ENCODE results near the gene ATP9A. TPM values are rescaled to one million over a fixed set of nuclear protein-coding genes. Genes with fewer than 3 reads are reported as not detected.

The ATP9A gene
- total and polyA plus RNA-seq, 2 donors (not counting 3 experiments of a cell fraction or from before 2014, with no cell fraction given) = 20.9 to 41.5 TPM

- Histone ChIP-seq H3K9ac (replicated peaks; ENCODE audit: extremely low read depth, insufficient read depth, low read length) (peak overlapping the region; percentile 88), H3K4me1 (ENCODE audit: control insufficient read depth, extremely low read depth, insufficient read depth, low read length) (peaks cover 31% of the 10 kb centered on the region), H3K36me3 (ENCODE audit: control insufficient read depth in 2 of 2, extremely low read depth in 1 of 2, insufficient read depth in 2 of 2, low read length in 2 of 2) (peaks cover 0 to 6% of the 10 kb centered on the region in 2 experiments), H2AFZ (ENCODE audit: low read depth, low read length) (peak overlapping the region; percentile 35), H3K27ac (ENCODE audit: insufficient read depth, low read depth, low read length) (peak overlapping the region; percentile 98), H3K9me1 (replicated peaks; ENCODE audit: control insufficient read depth, extremely low read depth, insufficient read depth, low read length) (no peaks in the 10 kb centered on the region), H3K9me3 (replicated peaks; ENCODE audit: control insufficient read depth, insufficient read depth, low read length) (no peaks in the 10 kb centered on the region), H3K4me3 (replicated peaks in 1 of 3; ENCODE audit: insufficient read depth in 1 of 3, low read depth in 1 of 3, low read length in 3 of 3) (no peak overlapping the region), H3K4me2 (ENCODE audit: insufficient read depth, low read length) (peak overlapping the region; percentile 68), H4K20me1 (replicated peaks; ENCODE audit: control insufficient read depth, extremely low read depth, insufficient read depth, low read length) (no peaks in the 10 kb centered on the region), H3K79me2 (ENCODE audit: control insufficient read depth, insufficient read depth, low read length) (no peaks in the 10 kb centered on the region), H3K27me3 (ENCODE audit: control insufficient read depth in 2 of 2, insufficient read depth in 2 of 2, low read length in 2 of 2) (no peaks in the 10 kb centered on the region)
- peak; percentile 59 for DNase-seq (ENCODE audit: low read depth, low spot score)
- no peak for FAIRE-seq
- BruUV-seq (replicated peaks) = no TSS peak
- POLR2A ChIA-PET = interaction anchor here (2.0 kb wide), 1 partner anchor 36 kb away, joined by 10 read pairs; no protein-coding TSS in a partner anchor
- CTCF ChIA-PET = interaction anchor here (1.2 to 3.1 kb wide), 6 partner anchors 8 to 288 kb away, joined by 3 to 15 read pairs (median 7); no protein-coding TSS in a partner anchor
- TF ChIP-seq JUN (IDR thresholded peaks at IDR 0.05; ENCODE audit: borderline replicate concordance, insufficient read depth, insufficient read length, low read depth) (no peak), EZH2 (IDR thresholded peaks at IDR 0.05; ENCODE audit: borderline replicate concordance, low read depth, low read length, severe bottlenecking) (no peak), GATA2 (IDR thresholded peaks at IDR 0.05; ENCODE audit: insufficient read depth, insufficient read length, low read depth, low read length) (no peak), POLR2A (IDR thresholded peaks at IDR 0.05; ENCODE audit: low read depth, low read length) (no peak), FOS (IDR thresholded peaks at IDR 0.05; ENCODE audit: borderline replicate concordance, insufficient read depth, low read length) (no peak), POLR2AphosphoS5 (IDR thresholded peaks at IDR 0.05; ENCODE audit: insufficient read depth, low read depth, low read length) (no peak), CTCF (IDR thresholded peaks at IDR 0.05; ENCODE audit: extremely low read depth in 1 of 2, insufficient read depth in 1 of 2, low read depth in 1 of 2, low read length in 2 of 2) (no peak), MAX (IDR thresholded peaks at IDR 0.05; ENCODE audit: insufficient read depth, insufficient read length) (no peak), MYC (IDR thresholded peaks at IDR 0.05; ENCODE audit: low read depth, low read length) (no peak)
- intact Hi-C loops (cut with micrococcal nuclease) (loop anchor here (2.0 to 5.0 kb wide), 3 partner anchors 58 to 105 kb away; partner anchors contain the start of genes ATP9A and SALL4), dilution Hi-C loops (cut with MboI; ENCODE audit: extremely low pct_ligation_motif_present, low sequenced_read_pairs) (no loop called here)
These were observed 70.9 kb downstream of the ATP9A start for GRCh38 chr20:51697096-51697826.
